Gastrocnemius medialis (tissue), 4 donors: ENCODE data around the gene MICALL2. TPM values are rescaled to one million over a fixed set of nuclear protein-coding genes. Genes with fewer than 3 reads are reported as not detected.

Source experiments
- ATAC-seq, 2 donors: fragments of 150-250 bp; one replicate each; pipeline ENCODE4 v1.9.1; 2016
- DNase-seq, 2 donors: peaks; one replicate each; pipeline ENCODE4 v3.0.0-alpha.2; 2019
- H3K27ac ChIP-seq, 4 donors: fragments of 200-600 bp; sonication (generic); 1 replicate in 1 of 4; 2 replicates in 3 of 4; pipeline ENCODE4 v1.5.1; 2016 to 2018; ENCODE audit warnings: mild to moderate bottlenecking in 2 of 4, moderate library complexity in 1 of 4
- H3K27me3 ChIP-seq, 3 donors: fragments of 200-600 bp; sonication (generic) in 2 of 3; 1 replicate in 1 of 3; 2 replicates in 2 of 3; pipeline versions ENCODE4 v1.5.1 to v1.6.0; 2016 to 2019; ENCODE audit warnings: mild to moderate bottlenecking in 1 of 3, moderate library complexity in 1 of 3
- H3K36me3 ChIP-seq, 2 donors: fragments of 200-600 bp; sonication (generic) in 1 of 2; one replicate each; pipeline ENCODE4 v1.5.1; 2017 to 2018
- H3K4me1 ChIP-seq, 2 donors: fragments of 200-600 bp; sonication (generic) in 1 of 2; one replicate each; pipeline ENCODE4 v1.5.1; 2016 to 2017; ENCODE audit warnings: mild to moderate bottlenecking in 2 of 2
- H3K4me3 ChIP-seq, 4 donors: fragments of 200-600 bp; sonication (generic) in 3 of 4; 1 replicate in 1 of 4; 2 replicates in 3 of 4; pipeline ENCODE4 v1.5.1; 2016 to 2019; ENCODE audit warnings: mild to moderate bottlenecking in 2 of 4
- H3K9me3 ChIP-seq, 3 donors: fragments of 200-600 bp; sonication (generic) in 2 of 3; 1 replicate in 1 of 3; 2 replicates in 2 of 3; pipeline ENCODE4 v1.5.1; 2016 to 2019
- CTCF ChIP-seq, 5 experiments: fragments of 450-650 bp in 3 of 5; fragments of 200-600 bp in 2 of 5; sonication (generic) in 2 of 5; IDR thresholded peaks in 4 of 5; conservative IDR thresholded peaks in 1 of 5; 1 replicate in 4 of 5; 2 replicates in 1 of 5; pipeline ENCODE4 v1.5.1; 2016 to 2019; ENCODE audit warnings: antibody characterized with exemption in 5 of 5, mild to moderate bottlenecking in 3 of 5, moderate library complexity in 3 of 5
- POLR2A ChIP-seq, 2 donors: fragments of 450-650 bp; IDR thresholded peaks; one replicate each; pipeline ENCODE4 v1.6.1; 2017; ENCODE audit warnings: antibody characterized with exemption in 2 of 2, mild to moderate bottlenecking in 2 of 2, moderate library complexity in 2 of 2
- in situ Hi-C, 4 donors: fragments of 200-750 bp; cut with MboI; loops; one replicate each; pipeline versions ENCODE4 v1.15.0 to v1.8.0; 2017; ENCODE audit warnings: low sequenced_read_pairs in 4 of 4
- intact Hi-C: fragments of 100-400 bp; cut with DNase I; formaldehyde crosslinking; loops from one replicate; pipeline ENCODE4 v1.15.1; 2023; ENCODE audit warnings: low total_unique reads
- total RNA-seq, 4 donors: library from RNA; depleted of rRNA; stranded (reverse); fragments of >200 nt; gene quantifications; one replicate each; pipeline versions ENCODE4 v1.1.0 to v1.2.3, GENCODE V29; 2016

MICALL2 gene
- total RNA-seq, 4 donors from 2014 or later = 1.6 to 4.8 (median 2.4) TPM

DNA sequence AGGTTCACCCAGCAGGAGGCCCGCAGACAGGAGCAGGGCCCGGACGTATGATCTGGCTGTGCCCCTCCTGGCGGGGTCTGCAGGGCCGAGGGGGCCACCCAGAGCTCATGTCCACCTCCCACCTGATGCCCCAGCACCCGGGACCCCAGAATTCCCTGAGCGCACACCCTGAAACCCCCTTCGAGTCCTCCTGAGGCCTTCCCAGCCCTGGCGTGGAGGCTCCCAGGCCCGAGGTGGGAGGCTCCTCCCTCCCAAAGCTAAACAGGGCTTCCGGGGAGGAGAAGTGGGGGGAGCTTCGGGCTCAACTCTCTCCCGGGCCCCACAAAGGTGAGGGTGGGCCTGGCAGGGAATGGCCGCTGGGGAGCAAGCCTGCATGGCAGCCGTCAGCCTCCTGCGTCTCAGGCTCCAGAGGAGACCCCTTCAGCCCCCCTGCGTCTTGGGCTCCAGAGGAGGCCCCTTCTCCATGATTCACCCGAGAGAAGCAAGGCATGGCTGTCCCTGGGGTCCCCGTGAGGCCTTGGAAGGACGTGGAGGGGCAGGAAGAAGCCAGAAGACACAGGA is 30.2 kb downstream of the MICALL2 start:
- TF ChIP-seq POLR2A (IDR thresholded peaks at IDR 0.05) = no peak
- no peak for TF ChIP-seq CTCF (IDR thresholded peaks at IDR 0.05 in 4 of 5, conservative IDR thresholded peaks at IDR 0.05 in 1 of 5)
- intact Hi-C loops (no loop called here), in situ Hi-C loops (no loop called here)
- Histone ChIP-seq H3K9me3 (no peaks in the 10 kb centered on the region), H3K4me3 (no peak overlapping the region), H3K4me1 (no peaks in the 10 kb centered on the region), H3K36me3 (no peaks in the 10 kb centered on the region), H3K27ac (no peak overlapping the region), H3K27me3 (peaks cover 17 to 34% (median 28%) of the 10 kb centered on the region in 3 donors)
- no peak for ATAC-seq
- no peak for DNase-seq

GRCh38 chr7:1427064-1427657 is 32.1 kb downstream of the MICALL2 start:
- Histone ChIP-seq H3K27ac (no peak overlapping the region), H3K4me3 (no peak overlapping the region), H3K27me3 (peaks cover 21 to 43% (median 38%) of the 10 kb centered on the region in 3 donors), H3K9me3 (no peaks in the 10 kb centered on the region), H3K4me1 (no peaks in the 10 kb centered on the region), H3K36me3 (no peaks in the 10 kb centered on the region)
- ATAC-seq (no peak), DNase-seq (no peak)
- in situ Hi-C loops = no loop called here
- no peak for TF ChIP-seq CTCF (IDR thresholded peaks at IDR 0.05 in 4 of 5, conservative IDR thresholded peaks at IDR 0.05 in 1 of 5)
- TF ChIP-seq POLR2A (IDR thresholded peaks at IDR 0.05) = no peak
- intact Hi-C loops = no loop called here

GRCh38 chr7:1426474-1426873 is 32.8 kb downstream of the MICALL2 start:
- H3K9me3 ChIP-seq = no peaks in the 10 kb centered on the region
- no peaks in the 10 kb centered on the region for H3K4me1 ChIP-seq
- in situ Hi-C loops = no loop called here
- no peak for DNase-seq
- TF ChIP-seq CTCF (IDR thresholded peaks at IDR 0.05 in 4 of 5, conservative IDR thresholded peaks at IDR 0.05 in 1 of 5) (no peak), POLR2A (IDR thresholded peaks at IDR 0.05) (no peak)
- intact Hi-C loops = no loop called here
- no peak overlapping the region for H3K27ac ChIP-seq
- H3K36me3 ChIP-seq = no peaks in the 10 kb centered on the region
- H3K4me3 ChIP-seq = no peak overlapping the region
- no peak for ATAC-seq
- H3K27me3 ChIP-seq = peaks cover 21 to 45% (median 42%) of the 10 kb centered on the region in 3 donors

DNA sequence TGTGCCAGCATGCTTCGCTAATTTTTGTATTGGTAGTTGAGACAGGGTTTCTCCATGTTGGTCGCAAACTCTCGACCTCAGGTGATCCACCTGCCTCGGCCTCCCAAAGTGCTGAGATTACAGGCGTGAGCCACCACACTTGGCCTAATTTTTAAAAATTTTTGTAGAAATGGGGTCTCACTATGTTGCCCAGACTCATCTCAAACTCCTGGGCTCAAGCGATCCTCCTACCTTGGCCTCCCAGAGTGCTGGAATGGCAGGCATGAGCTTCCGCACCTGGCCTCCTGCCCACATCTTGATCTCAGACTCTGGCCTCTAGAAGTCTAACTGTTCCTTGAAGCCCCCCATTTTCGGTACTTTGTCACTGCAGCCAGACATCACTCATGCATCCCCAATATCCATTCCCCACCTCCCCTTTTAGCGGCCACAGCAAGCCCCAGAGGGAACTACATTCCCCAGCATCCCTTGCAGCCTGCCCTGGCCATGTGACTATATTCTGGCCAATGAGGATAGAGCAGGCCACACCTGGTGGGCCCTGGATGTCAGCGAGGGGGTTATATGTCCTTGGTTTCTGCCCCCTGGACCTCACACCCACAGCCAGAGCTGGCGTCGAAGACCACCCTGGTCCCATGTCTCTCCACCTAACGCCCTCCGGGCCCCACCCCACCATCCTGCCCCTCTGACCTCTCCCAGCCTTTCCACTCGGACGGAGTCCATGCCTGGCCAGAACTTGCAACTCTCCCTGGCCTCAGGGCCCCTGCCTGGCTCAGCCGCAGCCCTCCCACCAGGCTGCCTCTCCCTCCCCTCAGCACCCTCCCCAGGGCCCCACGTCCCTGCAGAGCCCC is 33.8 kb downstream of the MICALL2 start:
- H3K27me3 ChIP-seq = peaks cover 18 to 37% (median 36%) of the 10 kb centered on the region in 3 donors

More for the DNA sequence above, 33.8 kb downstream of the MICALL2 start:
- no peak overlapping the region for H3K27ac ChIP-seq
- H3K4me1 ChIP-seq = no peaks in the 10 kb centered on the region
- in situ Hi-C loops (no loop called here), intact Hi-C loops (no loop called here)
- ATAC-seq (no peak), DNase-seq (no peak)
- no peak for TF ChIP-seq CTCF (IDR thresholded peaks at IDR 0.05 in 4 of 5, conservative IDR thresholded peaks at IDR 0.05 in 1 of 5)
- no peak for TF ChIP-seq POLR2A (IDR thresholded peaks at IDR 0.05)
- H3K9me3 ChIP-seq = no peaks in the 10 kb centered on the region
- no peak overlapping the region for H3K4me3 ChIP-seq
- H3K36me3 ChIP-seq = no peaks in the 10 kb centered on the region
